A673 (cell line): ENCODE measurements around the gene CTLA4.

Source experiments
- EZH2 ChIP-seq: fragments of 200-600 bp; sonication (generic); IDR thresholded peaks from 2 replicates; pipeline ENCODE4 v1.6.1; 2017; ENCODE audit warnings: borderline replicate concordance, low read depth, mild to moderate bottlenecking, mixed read lengths, antibody characterized with exemption, low read length; ENCODE audit not compliant: poor library complexity, severe bottlenecking
- TF ChIP-seq, protein P1 (sequence below): fragments of 300-800, 200-600 bp; sonication (generic); conservative IDR thresholded peaks from 2 replicates; pipeline ENCODE4 v1.5.1; 2017; ENCODE audit warnings: low read depth, mild to moderate bottlenecking, antibody characterized with exemption, low read length, moderate library complexity, mixed read lengths

DNA sequence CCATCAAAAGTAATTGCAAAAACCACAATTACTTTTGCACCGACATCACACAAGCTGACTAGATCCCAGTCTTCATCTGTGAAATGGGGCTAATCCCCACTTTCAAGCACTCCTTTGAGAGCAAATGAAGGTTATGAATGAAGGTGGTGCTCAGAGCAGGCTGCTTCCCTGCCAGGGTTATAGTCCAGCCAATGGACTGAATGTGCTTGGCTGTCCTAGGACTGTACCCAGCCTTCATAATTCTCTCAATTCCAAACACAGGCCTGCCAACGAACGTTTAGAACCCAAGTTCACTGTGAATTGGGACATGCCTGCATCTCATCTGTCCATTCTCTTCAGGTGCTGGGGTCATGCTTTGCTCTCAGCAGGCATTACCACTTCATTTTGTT, 41.2 kb downstream of the CTLA4 start:
- TF ChIP-seq, protein P1, sequence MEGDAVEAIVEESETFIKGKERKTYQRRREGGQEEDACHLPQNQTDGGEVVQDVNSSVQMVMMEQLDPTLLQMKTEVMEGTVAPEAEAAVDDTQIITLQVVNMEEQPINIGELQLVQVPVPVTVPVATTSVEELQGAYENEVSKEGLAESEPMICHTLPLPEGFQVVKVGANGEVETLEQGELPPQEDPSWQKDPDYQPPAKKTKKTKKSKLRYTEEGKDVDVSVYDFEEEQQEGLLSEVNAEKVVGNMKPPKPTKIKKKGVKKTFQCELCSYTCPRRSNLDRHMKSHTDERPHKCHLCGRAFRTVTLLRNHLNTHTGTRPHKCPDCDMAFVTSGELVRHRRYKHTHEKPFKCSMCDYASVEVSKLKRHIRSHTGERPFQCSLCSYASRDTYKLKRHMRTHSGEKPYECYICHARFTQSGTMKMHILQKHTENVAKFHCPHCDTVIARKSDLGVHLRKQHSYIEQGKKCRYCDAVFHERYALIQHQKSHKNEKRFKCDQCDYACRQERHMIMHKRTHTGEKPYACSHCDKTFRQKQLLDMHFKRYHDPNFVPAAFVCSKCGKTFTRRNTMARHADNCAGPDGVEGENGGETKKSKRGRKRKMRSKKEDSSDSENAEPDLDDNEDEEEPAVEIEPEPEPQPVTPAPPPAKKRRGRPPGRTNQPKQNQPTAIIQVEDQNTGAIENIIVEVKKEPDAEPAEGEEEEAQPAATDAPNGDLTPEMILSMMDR = no peak
- TF ChIP-seq EZH2 = no peak
